ENCODE measurements around the gene ATP5F1B. TPM values are rescaled to one million over a fixed set of nuclear protein-coding genes. Genes with fewer than 3 reads are reported as not detected.

Gene ATP5F1B
- total and polyA plus RNA-seq, 9 of the 15 experiments (the other 6 are each of a cell fraction or from before 2014, with no cell fraction given), result 908 to 3,125 (median 1,482) TPM

GRCh38 chr12:56687223-56688128, 41.7 kb upstream of the ATP5F1B start (continued):
- TF ChIP-seq CREB3L1 (IDR thresholded peaks at IDR 0.05; ENCODE audit: borderline replicate concordance, low read depth), result no peak
- no peak for TF ChIP-seq HSF4 (CRISPR knock-in tag; IDR thresholded peaks at IDR 0.05; ENCODE audit: borderline replicate concordance)
- TF ChIP-seq BRF1 (IDR thresholded peaks at IDR 0.05; ENCODE audit: borderline replicate concordance, extremely low read depth, insufficient read length), result no peak
- TF ChIP-seq ZNF449 (CRISPR knock-in tag; IDR thresholded peaks at IDR 0.05), result no peak
- TF ChIP-seq PHTF2 (CRISPR knock-in tag; IDR thresholded peaks at IDR 0.05), result no peak
- no peak for TF ChIP-seq ZNF79 (CRISPR knock-in tag; IDR thresholded peaks at IDR 0.05; ENCODE audit: low read depth)
- TF ChIP-seq PHF21A (IDR thresholded peaks at IDR 0.05; ENCODE audit: borderline replicate concordance, low read depth), result no peak; the same call in 1 of the 2 replicates
- no peak for TF ChIP-seq MEIS2 (IDR thresholded peaks at IDR 0.05; ENCODE audit: partially characterized antibody)
- no peak for TF ChIP-seq YBX1 (IDR thresholded peaks at IDR 0.05)
- no peak for TF ChIP-seq ESRRB (CRISPR knock-in tag; IDR thresholded peaks at IDR 0.05; ENCODE audit: borderline replicate concordance)
- no peak for TF ChIP-seq NCOR1 (IDR thresholded peaks at IDR 0.05)
- no peak for TF ChIP-seq ZNF133 (CRISPR knock-in tag; IDR thresholded peaks at IDR 0.05)
- TF ChIP-seq E2F6 (IDR thresholded peaks at IDR 0.05; ENCODE audit: borderline replicate concordance in 1 of 2, extremely low read depth in 1 of 2, insufficient read depth in 1 of 2, insufficient read length in 1 of 2, low read depth in 1 of 2, low read length in 1 of 2, poor library complexity in 1 of 2, severe bottlenecking in 1 of 2), result peak in 1 of 2 experiments; percentile 4
- TF ChIP-seq GABPB1 (CRISPR knock-in tag; IDR thresholded peaks at IDR 0.05), result no peak
- peak; percentile 56 for TF ChIP-seq ARID4B (CRISPR knock-in tag; IDR thresholded peaks at IDR 0.05)
- TF ChIP-seq DNMT1 (IDR thresholded peaks at IDR 0.05), result no peak
- TF ChIP-seq SMARCE1 (IDR thresholded peaks at IDR 0.05), result no peak
- no peak for TF ChIP-seq RHOXF2B (CRISPR knock-in tag; conservative IDR thresholded peaks at IDR 0.05)
- 0 out of 2 replicates have a peak, but pooled peaks have one; percentile 59 for TF ChIP-seq GTF2F1 (IDR thresholded peaks at IDR 0.05; ENCODE audit: low read depth, low read length)
- TF ChIP-seq NUFIP1 (IDR thresholded peaks at IDR 0.05; ENCODE audit: partially characterized antibody), result no peak
